ENCODE data around the gene TFAP2E.

The TFAP2E gene

DNA sequence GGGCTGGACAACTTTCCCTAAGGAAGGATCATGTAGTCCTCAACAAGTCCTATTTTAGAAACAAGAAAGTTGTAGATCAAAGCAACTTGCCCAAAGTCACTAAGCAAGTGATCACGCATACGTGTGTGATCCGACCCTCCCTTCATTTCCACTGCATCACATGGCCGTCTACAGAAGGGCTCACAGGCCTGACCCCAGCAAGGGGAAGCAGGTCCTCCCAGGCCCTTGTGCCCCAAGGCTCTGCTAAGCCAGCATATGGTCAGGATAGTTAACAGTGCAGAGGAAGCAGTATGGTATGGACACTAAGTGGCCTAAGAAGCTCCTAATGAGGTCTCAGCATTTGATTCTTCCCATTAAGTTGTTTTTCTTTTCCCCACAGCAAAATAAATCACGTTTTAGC is 24.8 kb downstream of the TFAP2E start:
- no peaks in the 10 kb centered on the region for H3K4me1 ChIP-seq (ENCODE audit: low read length)
- H3K9me3 ChIP-seq (ENCODE audit: insufficient read depth, low read length): no peaks in the 10 kb centered on the region
- TF ChIP-seq, protein P1, sequence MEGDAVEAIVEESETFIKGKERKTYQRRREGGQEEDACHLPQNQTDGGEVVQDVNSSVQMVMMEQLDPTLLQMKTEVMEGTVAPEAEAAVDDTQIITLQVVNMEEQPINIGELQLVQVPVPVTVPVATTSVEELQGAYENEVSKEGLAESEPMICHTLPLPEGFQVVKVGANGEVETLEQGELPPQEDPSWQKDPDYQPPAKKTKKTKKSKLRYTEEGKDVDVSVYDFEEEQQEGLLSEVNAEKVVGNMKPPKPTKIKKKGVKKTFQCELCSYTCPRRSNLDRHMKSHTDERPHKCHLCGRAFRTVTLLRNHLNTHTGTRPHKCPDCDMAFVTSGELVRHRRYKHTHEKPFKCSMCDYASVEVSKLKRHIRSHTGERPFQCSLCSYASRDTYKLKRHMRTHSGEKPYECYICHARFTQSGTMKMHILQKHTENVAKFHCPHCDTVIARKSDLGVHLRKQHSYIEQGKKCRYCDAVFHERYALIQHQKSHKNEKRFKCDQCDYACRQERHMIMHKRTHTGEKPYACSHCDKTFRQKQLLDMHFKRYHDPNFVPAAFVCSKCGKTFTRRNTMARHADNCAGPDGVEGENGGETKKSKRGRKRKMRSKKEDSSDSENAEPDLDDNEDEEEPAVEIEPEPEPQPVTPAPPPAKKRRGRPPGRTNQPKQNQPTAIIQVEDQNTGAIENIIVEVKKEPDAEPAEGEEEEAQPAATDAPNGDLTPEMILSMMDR (IDR thresholded peaks at IDR 0.05; ENCODE audit: low read depth, low read length): no peak
- TF ChIP-seq EZH2phosphoT487 (IDR thresholded peaks at IDR 0.05; ENCODE audit: low read depth): no peak
- H3K27me3 ChIP-seq (ENCODE audit: low read depth, low read length): no peaks in the 10 kb centered on the region
- H3K79me2 ChIP-seq (ENCODE audit: low read length): no peaks in the 10 kb centered on the region
- no peak overlapping the region for H3K27ac ChIP-seq (ENCODE audit: low read length)
- H3K4me2 ChIP-seq (ENCODE audit: low read length): no peak overlapping the region
- no peak overlapping the region for H3K9ac ChIP-seq (ENCODE audit: low read length)
- H3K4me3 ChIP-seq (ENCODE audit: low read length): no peak overlapping the region
- H2AFZ ChIP-seq (ENCODE audit: low read depth, low read length): no peak overlapping the region
- peaks cover 2% of the 10 kb centered on the region for H3K36me3 ChIP-seq (replicated peaks; ENCODE audit: low read depth, low read length)
- H4K20me1 ChIP-seq (ENCODE audit: insufficient read depth, low read length): no peaks in the 10 kb centered on the region

DNA sequence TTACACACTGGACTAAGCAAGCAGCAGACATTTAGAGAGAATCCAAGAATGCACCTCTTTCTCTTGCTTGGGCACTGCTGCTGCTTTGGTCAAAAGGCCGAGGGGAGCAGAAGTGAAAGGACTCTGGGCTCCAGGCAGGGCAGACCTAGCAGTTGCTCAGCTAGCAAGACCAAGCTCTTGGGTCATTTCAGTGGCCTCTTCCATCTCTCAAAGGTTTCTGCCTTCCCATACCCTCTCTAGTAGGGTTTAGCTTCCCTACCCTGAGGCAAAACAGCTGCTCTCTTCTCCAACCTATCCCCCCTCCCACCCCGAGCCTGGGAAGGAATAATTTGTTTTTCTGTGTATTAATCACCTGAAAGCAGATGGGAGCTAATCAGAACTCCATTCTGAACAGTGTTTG is 25.8 kb downstream of the TFAP2E start:
- H3K9ac ChIP-seq (ENCODE audit: low read length): no peak overlapping the region
- H3K79me2 ChIP-seq (ENCODE audit: low read length): no peaks in the 10 kb centered on the region
- H3K4me2 ChIP-seq (ENCODE audit: low read length): no peak overlapping the region
- no peaks in the 10 kb centered on the region for H3K9me3 ChIP-seq (ENCODE audit: insufficient read depth, low read length)
- H3K36me3 ChIP-seq (replicated peaks; ENCODE audit: low read depth, low read length): peaks cover 8% of the 10 kb centered on the region
- H2AFZ ChIP-seq (ENCODE audit: low read depth, low read length): no peak overlapping the region
- H4K20me1 ChIP-seq (ENCODE audit: insufficient read depth, low read length): no peaks in the 10 kb centered on the region
- no peaks in the 10 kb centered on the region for H3K27me3 ChIP-seq (ENCODE audit: low read depth, low read length)
- H3K4me3 ChIP-seq (ENCODE audit: low read length): no peak overlapping the region
- H3K27ac ChIP-seq (ENCODE audit: low read length): no peak overlapping the region
- no peaks in the 10 kb centered on the region for H3K4me1 ChIP-seq (ENCODE audit: low read length)
- TF ChIP-seq EZH2phosphoT487 (IDR thresholded peaks at IDR 0.05; ENCODE audit: low read depth): no peak
- TF ChIP-seq, protein P1 (IDR thresholded peaks at IDR 0.05; ENCODE audit: low read depth, low read length): no peak

DNA sequence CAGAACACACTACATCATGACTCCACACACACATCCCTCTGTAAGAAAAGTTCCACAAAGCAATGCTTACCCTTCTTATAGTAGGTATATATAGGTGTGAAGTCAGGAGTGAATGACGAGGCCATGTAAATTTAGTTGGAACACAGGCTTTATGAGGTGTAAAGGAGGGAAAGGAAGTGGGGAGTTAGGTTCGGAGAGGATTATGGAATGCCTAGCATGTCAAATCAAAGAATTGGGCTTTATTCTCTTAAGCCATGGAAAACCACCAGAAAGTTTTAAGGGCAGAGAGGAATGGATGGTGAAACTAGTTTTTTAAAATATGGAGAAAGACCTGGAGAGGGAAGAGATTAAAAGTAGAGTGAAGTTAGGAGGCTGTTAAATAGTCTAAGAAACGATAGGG is 26.3 kb downstream of the TFAP2E start:
- Histone ChIP-seq H3K9me3 (ENCODE audit: insufficient read depth, low read length) (no peaks in the 10 kb centered on the region), H3K27ac (ENCODE audit: low read length) (no peak overlapping the region), H3K4me1 (ENCODE audit: low read length) (no peaks in the 10 kb centered on the region), H3K9ac (ENCODE audit: low read length) (no peak overlapping the region), H3K79me2 (ENCODE audit: low read length) (no peaks in the 10 kb centered on the region), H3K4me2 (ENCODE audit: low read length) (no peak overlapping the region), H3K4me3 (ENCODE audit: low read length) (no peak overlapping the region), H2AFZ (ENCODE audit: low read depth, low read length) (no peak overlapping the region), H3K27me3 (ENCODE audit: low read depth, low read length) (no peaks in the 10 kb centered on the region), H4K20me1 (ENCODE audit: insufficient read depth, low read length) (no peaks in the 10 kb centered on the region), H3K36me3 (replicated peaks; ENCODE audit: low read depth, low read length) (peaks cover 8% of the 10 kb centered on the region)
- no peak for TF ChIP-seq EZH2phosphoT487 (IDR thresholded peaks at IDR 0.05; ENCODE audit: low read depth)
- TF ChIP-seq, protein P1 (IDR thresholded peaks at IDR 0.05; ENCODE audit: low read depth, low read length): no peak

DNA sequence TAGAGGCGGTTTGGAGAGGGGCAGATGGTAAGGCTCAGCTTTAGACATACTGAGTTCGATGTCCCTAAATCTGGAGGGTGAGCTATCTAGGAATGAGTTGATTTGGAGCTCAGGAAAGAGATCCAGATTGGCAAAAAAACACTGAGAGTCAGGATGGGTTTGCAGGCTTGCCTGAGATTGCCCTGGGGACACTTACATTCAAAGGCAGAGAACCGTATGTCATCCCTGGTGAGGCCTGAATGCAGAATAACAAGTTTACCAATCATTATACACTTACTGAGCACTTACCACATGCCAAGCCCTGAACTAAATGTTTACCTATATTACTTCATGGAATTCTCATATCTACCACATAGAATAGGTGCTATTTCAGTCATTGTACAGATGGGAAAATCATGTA is 27.5 kb downstream of the TFAP2E start:
- Histone ChIP-seq H3K27ac (ENCODE audit: low read length) (no peak overlapping the region), H3K36me3 (replicated peaks; ENCODE audit: low read depth, low read length) (peaks cover 8% of the 10 kb centered on the region), H4K20me1 (ENCODE audit: insufficient read depth, low read length) (no peaks in the 10 kb centered on the region), H3K9me3 (ENCODE audit: insufficient read depth, low read length) (no peaks in the 10 kb centered on the region), H3K4me2 (ENCODE audit: low read length) (no peak overlapping the region), H3K9ac (ENCODE audit: low read length) (no peak overlapping the region), H3K27me3 (ENCODE audit: low read depth, low read length) (no peaks in the 10 kb centered on the region), H3K79me2 (ENCODE audit: low read length) (peaks cover 1% of the 10 kb centered on the region; the same call in 1 of the 2 replicates), H2AFZ (ENCODE audit: low read depth, low read length) (no peak overlapping the region), H3K4me3 (ENCODE audit: low read length) (no peak overlapping the region), H3K4me1 (ENCODE audit: low read length) (no peaks in the 10 kb centered on the region)
- TF ChIP-seq, protein P1 (IDR thresholded peaks at IDR 0.05; ENCODE audit: low read depth, low read length): no peak
- no peak for TF ChIP-seq EZH2phosphoT487 (IDR thresholded peaks at IDR 0.05; ENCODE audit: low read depth)
